SK-N-SH (cell line): Measurements from ENCODE around the gene HLA-DMA.

Experiments used
- CTCF ChIP-seq: fragments of 200-600 bp; sonication (generic); IDR thresholded peaks from 2 replicates; pipeline ENCODE4 v1.6.1; 2017; ENCODE audit warnings: antibody characterized with exemption, mild to moderate bottlenecking, moderate library complexity
- EP300 ChIP-seq, 2 experiments: IDR thresholded peaks; 2 replicates each; pipeline versions ENCODE4 v1.4.0 to v1.6.1; 2012; ENCODE audit warnings: borderline replicate concordance in 1 of 2, low read depth in 1 of 2, low read length in 1 of 2
- IRF3 ChIP-seq: fragments of 150-350 bp; IDR thresholded peaks from 2 replicates; pipeline ENCODE4 v1.6.1; 2016; ENCODE audit warnings: mild to moderate bottlenecking, low read depth, low read length
- MAX ChIP-seq: IDR thresholded peaks from 2 replicates; pipeline ENCODE4 v1.4.0; 2012; ENCODE audit warnings: low read depth
- NFIC ChIP-seq: IDR thresholded peaks from 2 replicates; pipeline ENCODE4 v1.4.0; 2012; ENCODE audit warnings: borderline replicate concordance
- NRF1 ChIP-seq: IDR thresholded peaks from 2 replicates; pipeline ENCODE4 v1.6.1; 2012; ENCODE audit warnings: low read depth, mild to moderate bottlenecking, low read length
- POLR2AphosphoS5 ChIP-seq: IDR thresholded peaks from 2 replicates; pipeline ENCODE4 v1.6.1; 2012; ENCODE audit warnings: low read depth, low read length
- RAD21 ChIP-seq: IDR thresholded peaks from 2 replicates; pipeline ENCODE4 v1.6.1; 2012; ENCODE audit warnings: mild to moderate bottlenecking, low read length
- REST ChIP-seq: IDR thresholded peaks from 2 replicates; pipeline ENCODE4 v1.6.1; 2012; ENCODE audit warnings: mild to moderate bottlenecking, low read depth, low read length, moderate library complexity
- TEAD4 ChIP-seq: IDR thresholded peaks from 2 replicates; pipeline ENCODE4 v1.4.0; 2012; ENCODE audit warnings: mild to moderate bottlenecking, borderline replicate concordance; ENCODE audit not compliant: insufficient read depth
- YY1 ChIP-seq: IDR thresholded peaks from 2 replicates; pipeline ENCODE4 v1.4.0; 2012; ENCODE audit warnings: low read depth, mild to moderate bottlenecking

GRCh38 chr6:32969685-32970412 lies 17.0 kb upstream of the HLA-DMA start:
- peak; percentile 29; the same call in 1 of the 2 replicates for TF ChIP-seq CTCF
- TF ChIP-seq NFIC = no peak; the same call in 1 of the 2 replicates
- peak; percentile 11 for TF ChIP-seq TEAD4
- TF ChIP-seq REST = peak; percentile 60; the same call in 1 of the 2 replicates
- no peak for TF ChIP-seq IRF3
- 0 out of 2 replicates have a peak, but pooled peaks have one; percentile 6 for TF ChIP-seq RAD21
- TF ChIP-seq POLR2AphosphoS5 = peak; percentile 31
- TF ChIP-seq NRF1 = no peak
- TF ChIP-seq EP300 (IDR thresholded peaks at IDR 0.05; ENCODE audit: borderline replicate concordance in 1 of 2, low read depth in 1 of 2, low read length in 1 of 2) = peak; percentile 10 to 59; a peak in 2 of 4 replicates
- 0 out of 2 replicates have a peak, but pooled peaks have one; percentile 43 for TF ChIP-seq MAX
- TF ChIP-seq YY1 = no peak; the same call in 1 of the 2 replicates
